EL (cell line): ENCODE data around the gene CD300LF.
A peak's percentile ranks its signal among the peaks of the same experiment; 100 is the strongest.

Source experiments
- DNase-seq: peaks from one replicate; pipeline ENCODE4 v3.0.0-alpha.2; 2016

Gene CD300LF

DNA sequence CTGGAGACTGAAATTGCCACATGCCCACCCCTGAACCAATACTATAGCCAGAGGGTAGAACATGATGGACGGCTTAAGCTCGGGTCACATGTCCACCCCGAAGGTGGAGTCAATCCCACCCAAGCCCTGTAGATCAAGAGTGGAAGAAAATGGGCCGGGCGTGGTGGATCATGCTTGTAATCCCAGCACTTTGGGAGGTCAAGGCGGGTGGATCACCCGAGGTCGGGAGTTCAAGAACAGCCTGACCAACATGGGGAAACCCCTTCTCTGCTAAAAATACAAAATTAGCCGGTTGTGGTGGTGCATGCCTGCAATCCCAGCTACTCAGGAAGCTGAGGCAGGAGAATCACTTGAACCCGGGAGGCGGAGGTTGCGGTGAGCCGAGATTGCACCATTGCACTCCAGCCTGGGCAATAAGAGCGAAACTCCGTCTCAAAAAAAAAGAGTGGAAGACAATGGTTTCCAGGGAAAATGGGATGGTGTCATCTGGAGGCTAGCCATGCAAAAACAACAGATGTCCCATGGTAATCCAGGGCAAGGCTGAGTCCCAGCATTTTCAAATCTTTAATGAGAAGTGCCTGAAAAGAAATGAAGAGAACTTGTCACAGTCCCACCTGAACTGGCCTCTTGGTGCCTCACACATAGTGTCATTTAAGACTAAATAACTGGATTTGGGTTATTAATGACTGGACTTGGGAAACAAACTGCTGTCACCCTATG lies 30.1 kb downstream of the CD300LF start:
- no peak for DNase-seq

DNA sequence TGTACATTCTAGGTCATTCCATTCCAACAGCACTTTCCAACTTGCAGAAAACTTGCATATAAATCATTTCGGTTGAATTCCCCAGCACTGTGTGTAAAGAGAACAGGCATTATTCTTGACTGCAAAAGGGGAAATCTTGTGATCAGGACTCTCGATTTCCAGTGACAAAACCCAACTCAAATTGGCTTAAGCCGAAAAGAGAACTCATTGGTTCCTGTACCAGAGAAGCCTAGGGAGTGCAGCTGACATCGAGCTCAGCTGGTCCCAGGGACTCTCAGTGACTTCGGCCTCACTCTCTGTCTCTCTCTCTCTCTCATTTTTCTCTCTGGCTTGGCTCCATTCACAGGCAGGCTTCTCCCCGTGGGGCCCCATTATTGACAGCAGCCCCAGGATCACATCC lies 30.7 kb downstream of the CD300LF start:
- no peak for DNase-seq

DNA sequence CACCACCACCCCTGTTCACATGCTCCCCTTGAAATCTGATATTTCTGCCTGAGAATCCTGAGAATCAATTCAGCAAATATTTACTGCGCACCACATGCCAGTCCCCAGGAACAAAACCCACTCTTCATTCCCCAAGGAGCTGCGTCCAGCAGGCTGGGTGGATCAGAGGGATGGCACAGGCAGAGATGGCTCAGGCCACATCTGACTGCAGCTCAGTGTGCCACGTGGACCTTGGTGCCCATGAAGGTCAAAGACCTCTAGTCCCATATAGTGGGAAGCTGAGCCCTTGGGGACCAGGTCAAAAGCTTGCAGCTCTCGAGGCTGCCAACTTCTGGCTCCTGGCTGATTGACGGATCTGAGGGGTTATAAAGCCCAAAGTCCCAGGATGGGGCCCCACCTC lies 31.8 kb downstream of the CD300LF start:
- DNase-seq: no peak

DNA sequence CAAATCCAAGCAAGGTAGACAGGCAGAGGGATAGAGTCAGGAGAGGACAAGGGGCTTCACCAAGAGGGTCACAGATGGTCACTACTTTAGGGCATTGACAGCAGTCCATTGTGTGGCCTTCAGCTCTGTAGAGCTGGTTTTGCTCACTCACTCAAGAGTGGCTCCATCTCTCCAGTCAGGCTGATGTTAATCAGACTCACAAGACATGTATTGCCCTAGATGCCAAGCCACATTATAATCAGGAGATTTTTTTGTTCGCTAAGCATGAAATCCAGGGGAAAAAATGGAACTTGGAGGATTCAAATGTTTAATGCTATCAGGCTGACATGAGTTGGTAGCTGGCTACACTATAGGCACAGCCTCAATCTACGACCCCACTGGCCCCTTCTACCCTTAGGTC lies 32.5 kb downstream of the CD300LF start:
- DNase-seq: no peak

DNA sequence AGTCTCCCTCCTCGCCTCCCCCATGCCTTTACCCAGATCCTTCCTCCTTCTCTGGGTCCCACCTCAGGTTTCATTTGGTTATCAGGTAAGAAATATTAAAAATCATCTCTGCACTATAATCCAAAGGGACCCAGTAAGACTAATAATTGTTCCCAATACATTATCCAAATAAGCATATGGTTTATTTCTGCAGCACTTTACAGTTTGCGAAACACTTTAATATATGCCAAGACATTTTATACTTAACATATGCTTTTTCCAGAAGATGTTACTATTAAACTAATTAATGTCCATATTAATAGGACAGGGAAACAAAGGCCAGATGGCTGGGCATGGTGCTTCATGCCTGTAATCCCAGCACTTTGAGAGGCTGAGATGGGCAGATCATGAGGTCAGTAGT lies 33.3 kb downstream of the CD300LF start:
- DNase-seq: no peak

DNA sequence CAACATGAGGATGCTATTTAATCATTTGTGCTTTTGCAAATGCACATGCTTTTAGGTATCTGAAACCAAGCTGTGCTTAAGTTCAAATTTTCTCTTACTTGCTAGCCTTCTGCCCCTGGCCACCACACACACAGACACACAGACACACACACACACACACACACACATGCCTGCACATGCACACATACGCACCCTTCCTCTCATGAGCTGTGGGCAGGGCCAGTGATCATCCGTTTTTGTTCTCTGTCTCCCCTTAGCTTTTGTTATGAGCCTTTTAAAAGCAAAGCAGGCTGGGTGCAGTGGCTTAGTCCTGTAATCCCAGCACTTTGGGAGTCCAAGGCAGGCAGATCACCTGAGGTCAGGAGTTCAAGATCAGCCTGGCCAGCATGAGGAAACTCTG lies 34.2 kb downstream of the CD300LF start:
- no peak for DNase-seq

DNA sequence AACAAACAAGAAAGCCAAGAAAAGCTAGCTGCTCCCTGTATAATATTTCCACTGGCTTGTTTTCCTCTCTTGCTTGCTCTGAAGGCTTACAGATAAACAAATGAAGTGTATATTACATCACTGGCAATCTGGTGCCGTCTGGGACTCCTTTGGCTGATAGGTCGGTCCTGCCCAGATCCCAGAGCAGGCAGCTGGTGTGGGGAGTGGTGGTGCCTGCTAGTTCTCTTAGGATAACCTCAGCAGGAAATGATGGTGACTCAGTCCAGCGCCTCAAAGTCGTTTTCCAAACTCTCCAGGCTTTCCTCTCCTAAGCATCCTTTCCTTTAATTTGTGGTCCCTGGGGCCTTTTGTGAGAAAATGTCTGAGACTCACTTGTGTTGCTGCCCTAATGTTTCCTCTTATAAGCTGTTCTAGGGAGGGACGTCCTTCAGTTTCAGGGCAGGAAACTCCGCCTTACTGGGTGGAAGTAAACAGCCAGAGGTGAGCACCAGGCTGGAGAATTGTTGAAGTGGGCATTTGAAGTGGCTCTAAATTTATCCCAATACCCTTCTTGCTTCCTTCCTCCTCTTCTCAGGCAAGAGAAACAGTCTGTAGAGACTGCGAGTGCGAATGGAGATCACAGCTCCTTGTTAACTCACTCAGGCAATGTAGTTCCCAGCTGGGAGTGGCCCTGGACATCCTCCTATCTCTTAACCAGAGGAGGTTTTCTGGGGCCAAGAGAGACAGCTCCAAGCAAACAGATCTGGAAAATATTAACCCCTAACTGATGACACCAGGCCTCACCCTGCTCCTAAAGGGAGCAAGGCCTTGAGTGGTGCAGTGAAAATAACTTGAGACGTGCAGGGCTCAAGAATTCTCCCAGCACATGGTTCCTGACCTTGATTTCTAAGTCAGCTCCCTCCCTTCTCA lies 34.9 kb downstream of the CD300LF start:
- peak; percentile 5 for DNase-seq

DNA sequence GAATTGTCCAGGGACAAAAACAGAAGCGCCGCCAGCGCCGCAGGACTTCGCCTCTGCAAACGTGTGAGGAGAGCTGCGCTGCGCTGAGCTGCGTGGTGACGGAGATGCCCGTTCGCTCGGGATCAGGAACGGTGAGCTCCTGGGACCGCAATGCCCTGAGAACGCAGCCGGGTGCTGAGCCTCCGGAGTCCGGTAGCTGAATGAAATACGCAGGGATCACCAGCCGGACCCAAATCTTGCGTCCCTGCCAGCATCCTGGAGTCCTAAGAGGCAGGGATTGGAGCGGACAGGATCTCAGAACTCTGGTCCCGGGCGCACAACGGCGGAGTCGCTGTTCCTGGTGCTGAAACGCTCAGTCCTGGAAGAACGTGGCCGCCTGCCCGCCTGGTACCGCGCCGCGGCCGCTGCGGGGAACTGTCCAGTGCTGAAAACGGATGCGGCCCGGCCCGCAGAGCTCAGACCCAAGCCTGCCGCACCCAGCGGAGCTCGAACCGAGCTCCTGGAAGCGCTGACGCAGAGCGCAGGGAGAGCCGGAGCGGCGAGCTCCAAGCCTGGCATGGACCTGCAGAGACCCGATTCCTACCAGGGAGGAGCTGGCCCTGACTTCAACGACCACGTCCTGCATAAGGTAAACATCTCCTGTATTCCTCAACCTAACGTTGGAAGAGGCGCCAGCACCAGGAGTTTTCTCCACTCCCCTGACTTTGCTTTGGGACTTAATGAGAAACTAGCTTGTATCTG lies 41.5 kb downstream of the CD300LF start:
- DNase-seq: peak; percentile 43

DNA sequence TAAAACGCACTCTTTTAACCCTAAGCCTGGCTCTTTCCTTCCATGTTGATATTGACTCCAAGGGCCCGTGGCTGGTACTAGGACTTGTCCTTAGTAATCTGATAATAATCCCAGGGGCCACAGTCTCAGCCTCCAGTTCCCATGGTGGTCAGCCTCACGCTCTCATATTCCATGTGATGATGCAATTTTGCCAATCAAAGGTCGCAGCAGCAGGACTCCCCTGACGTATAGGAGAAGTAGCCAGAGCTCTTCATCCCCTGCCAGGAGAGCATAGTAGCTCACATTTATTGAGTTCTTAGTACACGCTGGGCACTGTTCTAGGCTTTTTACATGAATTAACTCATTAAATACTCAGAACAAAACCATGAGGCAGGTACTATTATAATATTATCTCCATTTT lies 42.4 kb downstream of the CD300LF start:
- DNase-seq: no peak

DNA sequence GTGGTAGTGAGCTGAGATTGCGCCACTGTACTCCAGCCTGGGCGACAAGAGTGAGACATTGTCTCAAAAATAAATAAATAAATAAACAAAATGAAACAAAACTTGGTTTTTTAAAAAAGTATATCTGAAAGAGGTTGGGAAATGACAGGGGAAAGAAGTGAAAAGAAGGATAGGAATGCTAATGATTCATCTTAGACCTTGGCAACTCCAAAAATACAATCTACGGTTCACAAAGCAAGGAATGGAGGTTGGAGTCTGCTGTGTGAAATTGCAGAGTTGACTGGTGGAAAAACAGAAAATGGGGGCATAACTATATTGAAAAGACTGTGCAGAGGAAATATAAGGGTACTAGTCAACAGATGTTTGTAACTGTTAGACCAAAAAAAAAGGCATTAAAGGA lies 49.2 kb downstream of the CD300LF start:
- DNase-seq: no peak

DNA sequence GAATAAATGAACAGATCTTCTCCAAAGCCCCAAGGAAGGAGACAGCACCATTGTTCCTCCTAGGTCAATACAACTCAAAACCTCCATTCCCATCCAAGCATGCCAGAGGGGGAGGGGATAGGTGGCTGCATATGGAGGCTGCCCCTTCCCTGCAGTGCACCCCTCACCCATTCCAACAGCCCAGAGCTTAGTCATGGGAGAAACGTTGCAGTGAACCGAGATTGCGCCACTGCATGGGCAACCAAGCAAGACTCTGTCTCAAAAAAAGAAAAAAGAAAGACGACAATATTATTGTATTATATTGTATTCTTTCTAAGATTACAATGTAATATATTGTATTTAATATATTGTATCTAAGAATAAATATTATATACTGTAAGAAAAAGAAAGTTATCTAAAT lies 52.8 kb downstream of the CD300LF start:
- no peak for DNase-seq

DNA sequence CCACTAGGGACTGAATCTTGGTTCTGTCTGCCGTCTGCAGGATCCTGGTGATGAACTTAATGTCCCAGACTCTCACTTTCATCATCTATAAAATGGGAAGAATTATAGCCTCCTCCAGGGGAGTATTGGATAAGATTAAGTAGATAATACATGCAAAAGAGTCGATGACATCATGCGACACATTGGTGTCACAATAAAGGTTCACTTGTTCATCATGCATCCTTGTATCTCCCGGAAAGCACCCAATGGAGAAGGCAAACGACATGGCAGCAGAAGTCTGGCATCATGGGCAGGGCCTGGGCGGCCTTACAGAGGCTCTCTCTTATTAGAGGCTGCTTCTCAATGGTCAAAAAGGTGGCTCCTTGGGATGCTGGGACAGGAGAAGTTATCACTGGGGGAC lies 54.1 kb downstream of the CD300LF start:
- no peak for DNase-seq

DNA sequence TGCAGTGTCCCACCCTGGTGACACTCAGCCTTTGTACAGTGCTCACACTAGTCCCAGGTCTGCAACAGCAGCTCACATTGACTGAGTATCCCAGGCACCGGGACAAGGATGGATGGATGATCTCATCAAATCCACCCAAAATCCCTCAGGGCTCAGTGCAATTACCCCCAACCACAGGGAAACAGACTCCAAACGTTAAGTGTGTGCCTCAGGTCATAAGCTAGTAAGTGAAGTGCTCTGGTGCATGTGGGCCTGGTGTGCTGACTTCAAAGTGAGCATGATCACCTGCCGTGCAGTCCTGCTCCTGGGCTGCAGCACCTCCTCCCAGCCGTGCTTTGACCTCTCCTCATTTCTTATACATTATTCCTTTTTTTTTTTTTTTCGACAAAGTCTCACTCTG lies 58.0 kb downstream of the CD300LF start:
- no peak for DNase-seq

DNA sequence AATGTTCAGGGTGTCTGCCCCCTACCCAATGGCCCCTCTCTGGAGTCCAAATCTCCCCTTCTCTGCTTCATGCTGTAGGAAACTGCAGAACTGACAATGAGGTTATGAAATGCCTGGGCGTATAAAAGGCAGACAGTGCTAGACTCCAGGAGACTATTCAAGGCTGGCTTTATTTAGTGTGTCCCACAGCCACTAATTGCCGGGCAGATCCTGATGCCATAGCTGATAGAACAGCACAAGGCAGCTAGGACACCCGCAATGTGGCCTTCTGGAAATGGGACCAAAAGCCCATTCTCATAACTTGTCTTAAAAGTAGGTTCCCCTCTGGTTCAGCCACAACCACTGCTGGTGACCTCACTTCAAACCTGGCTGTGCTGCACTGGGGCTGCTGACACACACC lies 60.7 kb downstream of the CD300LF start:
- DNase-seq: no peak

DNA sequence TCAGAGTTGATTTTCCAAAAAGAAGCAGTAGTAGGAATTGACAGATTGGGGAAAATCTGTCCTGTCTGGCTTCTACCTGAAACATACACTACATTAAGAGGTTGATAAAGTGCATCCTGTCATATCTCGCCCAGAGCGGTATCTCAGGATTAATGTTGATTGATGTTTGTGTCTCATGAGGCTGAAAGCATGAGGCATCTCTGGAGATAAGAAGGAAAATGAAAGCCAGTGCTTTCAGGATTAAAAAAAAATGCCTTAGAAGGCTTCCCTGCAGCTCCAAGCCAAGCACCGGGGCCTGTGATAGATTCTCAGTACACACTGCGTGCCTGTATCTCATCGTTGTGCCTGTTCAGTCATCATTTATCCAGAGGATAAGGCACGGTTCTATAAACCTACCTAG lies 62.8 kb downstream of the CD300LF start:
- DNase-seq: no peak

DNA sequence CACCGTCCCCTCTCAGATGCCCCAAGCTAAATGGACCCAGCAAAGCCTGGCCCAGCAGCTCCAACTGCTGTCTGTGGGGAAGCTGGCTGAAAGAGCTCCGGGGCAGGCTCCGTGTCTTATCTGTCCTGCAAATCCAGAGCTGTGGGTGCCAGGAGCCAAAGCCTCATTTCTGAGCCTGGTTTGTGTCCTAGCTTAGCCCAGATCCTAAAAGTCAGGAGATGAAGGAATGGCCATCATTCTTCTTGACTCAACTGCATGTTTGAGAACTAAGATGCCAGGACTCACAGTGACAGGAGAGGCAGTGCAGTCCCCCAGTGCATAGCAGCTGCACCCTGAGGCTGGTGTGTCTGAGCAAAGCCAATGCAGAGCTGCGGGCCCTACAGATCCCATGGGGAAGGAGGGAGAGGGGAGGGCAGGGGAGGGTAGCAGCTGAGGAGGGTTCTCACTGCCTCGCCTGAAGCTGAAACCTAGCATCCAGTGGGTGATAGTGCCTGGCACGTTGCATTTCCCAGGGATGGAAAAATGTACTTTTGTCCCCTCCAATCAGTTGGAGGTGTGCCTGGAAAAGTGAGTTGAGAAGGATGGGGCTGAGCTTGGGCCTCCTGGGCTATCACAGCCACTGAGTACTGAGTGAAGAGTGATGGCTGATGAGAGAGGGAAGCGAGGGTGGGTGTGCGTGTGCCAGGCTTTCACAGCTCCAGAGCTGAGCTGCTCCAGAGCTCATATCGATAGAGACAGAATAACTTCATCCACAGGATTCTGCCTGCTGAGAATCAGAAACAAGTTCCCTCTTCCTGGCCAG lies 64.7 kb downstream of the CD300LF start:
- no peak for DNase-seq

DNA sequence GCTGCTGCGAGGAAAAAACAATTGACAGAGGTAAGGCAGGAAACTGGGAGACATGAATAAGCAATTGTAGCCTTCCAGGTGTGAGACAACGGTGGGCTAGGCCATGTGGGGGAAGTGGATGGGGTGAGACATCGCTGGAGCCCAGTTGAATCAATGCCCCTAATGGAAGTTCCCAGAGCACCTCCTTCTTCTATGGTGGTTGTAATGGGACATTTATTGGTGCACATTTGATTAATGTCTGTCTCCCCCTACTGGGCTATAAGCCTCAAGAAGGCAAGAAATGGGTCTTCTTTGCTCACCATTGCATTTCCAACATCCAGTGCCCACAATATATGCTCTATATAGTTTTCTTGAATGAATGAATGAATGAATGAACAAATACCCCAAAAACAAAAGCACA lies 66.5 kb downstream of the CD300LF start:
- peak; percentile 8 for DNase-seq

DNA sequence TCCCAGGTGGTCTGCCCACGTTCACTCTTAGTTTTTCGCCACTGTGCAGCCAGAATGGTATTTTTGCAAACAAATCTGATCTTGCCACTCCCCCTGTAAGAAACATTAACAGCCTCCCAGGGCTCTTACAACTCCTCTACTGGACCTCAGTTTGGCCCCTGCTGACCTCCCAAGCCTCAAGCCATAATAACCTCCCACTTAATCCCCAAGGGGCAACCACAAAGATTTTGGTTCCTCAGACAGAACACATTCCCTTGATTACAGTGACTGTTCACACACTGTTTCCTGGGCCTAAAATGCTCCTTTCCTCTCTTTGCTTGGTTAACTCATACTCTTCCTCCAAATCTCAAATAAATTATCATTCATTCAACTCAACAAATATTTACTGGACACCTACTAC lies 67.7 kb downstream of the CD300LF start:
- no peak for DNase-seq

DNA sequence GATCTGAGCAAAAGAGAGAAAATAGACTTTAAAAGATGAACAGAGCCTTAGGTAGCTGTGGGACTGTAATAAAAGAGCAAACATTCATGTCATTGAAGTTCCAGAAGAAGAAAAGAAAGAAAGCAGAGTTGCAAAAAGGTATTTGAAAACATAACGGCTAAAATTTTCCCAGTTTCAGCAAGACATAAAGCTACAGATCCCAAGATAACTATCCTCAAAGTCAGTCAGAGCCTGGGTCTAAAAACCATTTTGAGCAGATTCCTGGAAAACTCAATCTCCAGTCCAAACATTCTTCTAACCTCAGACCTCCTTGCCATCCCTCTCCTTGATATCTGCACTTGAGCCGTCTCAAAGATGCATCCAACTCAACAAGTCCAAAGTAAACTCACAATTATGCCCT lies 68.3 kb downstream of the CD300LF start:
- DNase-seq: no peak
